GM23338 (cell line): Measurements from ENCODE around the gene CHRDL2. TPM values are rescaled to one million over a fixed set of nuclear protein-coding genes. Genes with fewer than 3 reads are reported as not detected.

Experiments used
- ATAC-seq: fragments of 200-7000 bp; cut with Tn5 transposase; 3 replicates; pipeline ENCODE4 v1.9.1; 2020
- DNase-seq: peaks from one replicate; pipeline ENCODE4 v3.0.0-alpha.2; 2015; ENCODE audit warnings: low spot score
- H2AFZ ChIP-seq: fragments of 200-600 bp; sonication (generic); 2 replicates; pipeline ENCODE4 v1.8.0; 2016; ENCODE audit warnings: antibody characterized with exemption, mild to moderate bottlenecking, moderate library complexity
- H3F3A ChIP-seq: fragments of 200-600 bp; sonication (generic); replicated peaks from 2 replicates; pipeline ENCODE4 v1.8.0; 2017; ENCODE audit warnings: antibody characterized with exemption, mixed run types, low read depth
- H3K27ac ChIP-seq: fragments of 200-600 bp; sonication (generic); 2 replicates; pipeline ENCODE4 v1.6.1; 2016; ENCODE audit warnings: low read depth
- H3K27me3 ChIP-seq: fragments of 200-600 bp; sonication (generic); 2 replicates; pipeline ENCODE4 v1.8.0; 2016; ENCODE audit warnings: mild to moderate bottlenecking, mixed run types, moderate library complexity; ENCODE audit not compliant: insufficient read depth
- H3K36me3 ChIP-seq: fragments of 200-600 bp; sonication (generic); 2 replicates; pipeline ENCODE4 v1.8.0; 2016; ENCODE audit warnings: mild to moderate bottlenecking; ENCODE audit not compliant: insufficient read depth
- H3K4me1 ChIP-seq: fragments of 200-600 bp; sonication (generic); 2 replicates; pipeline ENCODE4 v1.8.0; 2016; ENCODE audit warnings: mild to moderate bottlenecking, moderate library complexity; ENCODE audit not compliant: insufficient read depth
- H3K4me2 ChIP-seq: fragments of 200-600 bp; sonication (generic); 2 replicates; pipeline ENCODE4 v1.7.1; 2017; ENCODE audit warnings: mixed run types
- H3K4me3 ChIP-seq: fragments of 200-600 bp; sonication (generic); 2 replicates; pipeline ENCODE4 v1.6.1; 2016; ENCODE audit warnings: mixed run types
- H3K79me2 ChIP-seq: fragments of 200-600 bp; sonication (generic); replicated peaks from 2 replicates; pipeline ENCODE4 v1.8.0; 2017; ENCODE audit warnings: mild to moderate bottlenecking; ENCODE audit not compliant: insufficient read depth
- H3K9me2 ChIP-seq: fragments of 200-600 bp; sonication (generic); 2 replicates; pipeline ENCODE4 v1.8.0; 2017; ENCODE audit not compliant: insufficient read depth
- H4K20me1 ChIP-seq: fragments of 200-600 bp; sonication (generic); replicated peaks from 2 replicates; pipeline ENCODE4 v1.8.0; 2017; ENCODE audit warnings: mild to moderate bottlenecking; ENCODE audit not compliant: insufficient read depth
- H3K27ac Mint-ChIP-seq: 2 replicates; pipeline ENCODE4 v1.8.0; 2020; ENCODE audit warnings: inconsistent platforms, mild to moderate bottlenecking, moderate library complexity, mixed read lengths
- H3K27me3 Mint-ChIP-seq: 3 replicates; pipeline ENCODE4 v1.8.0; 2022; ENCODE audit warnings: low read depth, mild to moderate bottlenecking, moderate library complexity, mixed read lengths, inconsistent platforms; ENCODE audit not compliant: insufficient read depth, poor library complexity
- H3K36me3 Mint-ChIP-seq: 3 replicates; pipeline ENCODE4 v1.8.0; 2021; ENCODE audit warnings: low read depth, mild to moderate bottlenecking, inconsistent platforms, moderate library complexity, mixed read lengths
- H3K4me1 Mint-ChIP-seq: 3 replicates; pipeline ENCODE4 v1.8.0; 2020; ENCODE audit warnings: mild to moderate bottlenecking, inconsistent platforms, mixed read lengths
- H3K4me3 Mint-ChIP-seq: 3 replicates; pipeline ENCODE4 v1.8.0; 2021; ENCODE audit warnings: moderate library complexity, mild to moderate bottlenecking, inconsistent platforms, mixed read lengths
- H3K9me3 Mint-ChIP-seq: 3 replicates; pipeline ENCODE4 v1.8.0; 2020; ENCODE audit warnings: moderate library complexity, mild to moderate bottlenecking, inconsistent platforms, mixed read lengths
- CREB1 ChIP-seq: fragments of 250-450 bp; sonication (Bioruptor Pico); IDR thresholded peaks from 2 replicates; pipeline ENCODE4 v1.5.0; 2020; ENCODE audit warnings: low read depth, mild to moderate bottlenecking, moderate library complexity
- EZH2 ChIP-seq: fragments of 200-600 bp; sonication (generic); IDR thresholded peaks from one replicate; pipeline ENCODE4 v1.8.0; 2017; ENCODE audit warnings: antibody characterized with exemption, mild to moderate bottlenecking, low read depth; ENCODE audit not compliant: unreplicated experiment
- EZH2phosphoT487 ChIP-seq: fragments of 200-600 bp; sonication (generic); IDR thresholded peaks from one replicate; pipeline ENCODE4 v1.8.1; 2018; ENCODE audit warnings: antibody characterized with exemption; ENCODE audit not compliant: unreplicated experiment
- JUNB ChIP-seq: IDR thresholded peaks from one replicate; pipeline ENCODE4 v1.6.1; 2016; ENCODE audit warnings: antibody characterized with exemption; ENCODE audit not compliant: unreplicated experiment
- NANOG ChIP-seq: IDR thresholded peaks from 2 replicates; pipeline ENCODE4 v1.6.1; 2016; ENCODE audit warnings: antibody characterized with exemption, borderline replicate concordance
- POLR2AphosphoS5 ChIP-seq: IDR thresholded peaks from 2 replicates; pipeline ENCODE4 v1.6.1; 2016; ENCODE audit warnings: antibody characterized with exemption, low read depth
- REST ChIP-seq: IDR thresholded peaks from one replicate; pipeline ENCODE4 v1.6.1; 2018; ENCODE audit warnings: antibody characterized with exemption; ENCODE audit not compliant: unreplicated experiment
- STAT1 ChIP-seq: IDR thresholded peaks from one replicate; pipeline ENCODE4 v1.6.1; 2016; ENCODE audit warnings: antibody characterized with exemption; ENCODE audit not compliant: unreplicated experiment
- ZNF114 ChIP-seq: fragments of 250-450 bp; sonication (Bioruptor Pico); IDR thresholded peaks from 2 replicates; pipeline ENCODE4 v1.5.0; 2020; ENCODE audit warnings: mild to moderate bottlenecking, moderate library complexity
- ZNF331 ChIP-seq: fragments of 250-450 bp; sonication (Bioruptor Pico); IDR thresholded peaks from 2 replicates; pipeline ENCODE4 v1.5.0; 2020; ENCODE audit warnings: low read depth, mild to moderate bottlenecking, moderate library complexity
- ZNF462 ChIP-seq: fragments of 250-450 bp; sonication (Bioruptor Pico); IDR thresholded peaks from 2 replicates; pipeline ENCODE4 v1.5.0; 2020; ENCODE audit warnings: mild to moderate bottlenecking, moderate library complexity
- polyA plus RNA-seq: library from polyadenylated mRNA; unstranded; fragments of >200 nt; fragmentation: Nextera tagmentation; extraction: Ambion mirVana; gene quantifications from 2 replicates; pipeline ENCODE4 v1.2.1, GENCODE V29; 2016
- total RNA-seq: library from RNA; depleted of rRNA; stranded (reverse); fragments of >200 nt; shearing (Covaris generic); gene quantifications from 2 replicates; pipeline ENCODE4 v1.2.3, GENCODE V29; 2014
- TF ChIP-seq, protein P1 (sequence below), 2 experiments: fragments of 200-600 bp in 1 of 2; sonication (generic) in 1 of 2; conservative IDR thresholded peaks; 2 replicates each; pipeline versions ENCODE4 v1.5.1 to v1.6.1; 2016 to 2017; ENCODE audit warnings: antibody characterized with exemption in 2 of 2, low read depth in 2 of 2, mild to moderate bottlenecking in 2 of 2, moderate library complexity in 1 of 2
- TF ChIP-seq, protein P2 (sequence below): IDR thresholded peaks from 2 replicates; pipeline ENCODE4 v1.6.1; 2016; ENCODE audit warnings: antibody characterized with exemption

The CHRDL2 gene
- total and polyA plus RNA-seq, 2 experiments from 2014 or later: 0.21 TPM; not detected in 1

DNA sequence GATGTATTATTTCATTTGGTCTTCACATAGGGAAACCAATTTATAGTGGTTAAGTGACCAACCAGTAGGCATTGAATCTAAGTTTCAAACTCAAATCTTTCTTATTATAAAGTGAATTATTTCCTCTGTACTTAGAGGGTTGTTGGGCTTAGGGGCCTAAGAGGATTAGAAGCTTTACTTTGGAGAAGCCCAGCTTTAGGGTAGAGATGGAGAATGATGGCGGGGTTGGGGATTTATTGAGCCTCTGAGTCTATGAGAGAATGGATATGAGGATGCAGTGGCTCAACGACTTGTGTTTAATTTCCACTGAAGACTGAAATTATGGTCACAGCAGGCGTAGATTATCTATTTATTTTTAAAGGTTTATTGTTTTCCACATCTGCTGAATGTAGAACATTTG is 55.5 kb downstream of the CHRDL2 start:
- Mint-ChIP-seq H3K9me3 (peaks cover 3% of the 10 kb centered on the region; the same call in 1 of the 3 replicates), H3K4me1 (no peaks in the 10 kb centered on the region; the same call in 2 of the 3 replicates), H3K4me3 (no peak overlapping the region), H3K27me3 (peaks cover 1% of the 10 kb centered on the region), H3K36me3 (peaks cover 6% of the 10 kb centered on the region; the same call in 2 of the 3 replicates), H3K27ac (no peak overlapping the region)
- no peak for DNase-seq
- no peaks in the 10 kb centered on the region for H3F3A ChIP-seq
- no peak overlapping the region for H3K27ac ChIP-seq
- no peak overlapping the region for H3K4me2 ChIP-seq
- H3K36me3 ChIP-seq: no peaks in the 10 kb centered on the region
- no peaks in the 10 kb centered on the region for H3K79me2 ChIP-seq
- H4K20me1 ChIP-seq: no peaks in the 10 kb centered on the region
- no peaks in the 10 kb centered on the region for H3K4me1 ChIP-seq
- H2AFZ ChIP-seq: no peak overlapping the region
- TF ChIP-seq, protein P1, sequence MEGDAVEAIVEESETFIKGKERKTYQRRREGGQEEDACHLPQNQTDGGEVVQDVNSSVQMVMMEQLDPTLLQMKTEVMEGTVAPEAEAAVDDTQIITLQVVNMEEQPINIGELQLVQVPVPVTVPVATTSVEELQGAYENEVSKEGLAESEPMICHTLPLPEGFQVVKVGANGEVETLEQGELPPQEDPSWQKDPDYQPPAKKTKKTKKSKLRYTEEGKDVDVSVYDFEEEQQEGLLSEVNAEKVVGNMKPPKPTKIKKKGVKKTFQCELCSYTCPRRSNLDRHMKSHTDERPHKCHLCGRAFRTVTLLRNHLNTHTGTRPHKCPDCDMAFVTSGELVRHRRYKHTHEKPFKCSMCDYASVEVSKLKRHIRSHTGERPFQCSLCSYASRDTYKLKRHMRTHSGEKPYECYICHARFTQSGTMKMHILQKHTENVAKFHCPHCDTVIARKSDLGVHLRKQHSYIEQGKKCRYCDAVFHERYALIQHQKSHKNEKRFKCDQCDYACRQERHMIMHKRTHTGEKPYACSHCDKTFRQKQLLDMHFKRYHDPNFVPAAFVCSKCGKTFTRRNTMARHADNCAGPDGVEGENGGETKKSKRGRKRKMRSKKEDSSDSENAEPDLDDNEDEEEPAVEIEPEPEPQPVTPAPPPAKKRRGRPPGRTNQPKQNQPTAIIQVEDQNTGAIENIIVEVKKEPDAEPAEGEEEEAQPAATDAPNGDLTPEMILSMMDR (conservative IDR thresholded peaks at IDR 0.05; ENCODE audit: low read depth in 2 of 2): no peak
- TF ChIP-seq REST (no peak), EZH2 (no peak), CREB1 (CRISPR knock-in tag) (no peak), NANOG (no peak), EZH2phosphoT487 (no peak), ZNF462 (CRISPR knock-in tag) (no peak), ZNF331 (CRISPR knock-in tag) (no peak), STAT1 (no peak), ZNF114 (CRISPR knock-in tag) (no peak), POLR2AphosphoS5 (no peak), JUNB (no peak)
- TF ChIP-seq, protein P2, sequence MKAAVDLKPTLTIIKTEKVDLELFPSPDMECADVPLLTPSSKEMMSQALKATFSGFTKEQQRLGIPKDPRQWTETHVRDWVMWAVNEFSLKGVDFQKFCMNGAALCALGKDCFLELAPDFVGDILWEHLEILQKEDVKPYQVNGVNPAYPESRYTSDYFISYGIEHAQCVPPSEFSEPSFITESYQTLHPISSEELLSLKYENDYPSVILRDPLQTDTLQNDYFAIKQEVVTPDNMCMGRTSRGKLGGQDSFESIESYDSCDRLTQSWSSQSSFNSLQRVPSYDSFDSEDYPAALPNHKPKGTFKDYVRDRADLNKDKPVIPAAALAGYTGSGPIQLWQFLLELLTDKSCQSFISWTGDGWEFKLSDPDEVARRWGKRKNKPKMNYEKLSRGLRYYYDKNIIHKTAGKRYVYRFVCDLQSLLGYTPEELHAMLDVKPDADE: no peak
- no peak for ATAC-seq
- no peaks in the 10 kb centered on the region for H3K27me3 ChIP-seq
- H3K4me3 ChIP-seq: no peak overlapping the region
- H3K9me2 ChIP-seq: no peaks in the 10 kb centered on the region
